ENCODE measurements around the gene ACTL6B. TPM values are rescaled to one million over a fixed set of nuclear protein-coding genes. Genes with fewer than 3 reads are reported as not detected.

ACTL6B gene
- total RNA-seq, 2 experiments from 2014 or later = not detected

DNA sequence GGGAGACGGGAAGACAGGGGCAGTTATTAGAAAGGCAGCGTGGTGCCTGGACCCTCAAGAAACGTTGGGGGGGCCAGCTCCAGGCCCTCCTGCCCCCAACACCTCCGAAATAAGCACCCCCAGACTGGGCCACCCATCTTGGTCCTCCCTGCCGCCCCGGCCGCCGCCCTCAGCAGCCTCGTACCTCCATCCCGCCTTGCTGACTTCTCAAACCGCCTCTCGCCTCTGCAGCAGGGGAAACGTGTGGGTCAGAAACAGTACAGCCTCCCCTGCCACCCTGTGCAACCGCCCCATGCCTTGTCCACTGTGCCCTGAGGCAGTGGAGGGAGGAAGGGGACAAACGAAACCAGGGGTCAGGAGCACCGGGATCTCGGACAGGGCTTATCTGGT is 30.6 kb upstream of the ACTL6B start:
- ChIA-PET CTCF (interaction anchor here (1.0 kb wide), 1 partner anchor 19 kb away, joined by 3 read pairs; the partner anchor contains the start of gene POP7), POLR2A (no interaction called here)
- TF ChIP-seq, protein P1, sequence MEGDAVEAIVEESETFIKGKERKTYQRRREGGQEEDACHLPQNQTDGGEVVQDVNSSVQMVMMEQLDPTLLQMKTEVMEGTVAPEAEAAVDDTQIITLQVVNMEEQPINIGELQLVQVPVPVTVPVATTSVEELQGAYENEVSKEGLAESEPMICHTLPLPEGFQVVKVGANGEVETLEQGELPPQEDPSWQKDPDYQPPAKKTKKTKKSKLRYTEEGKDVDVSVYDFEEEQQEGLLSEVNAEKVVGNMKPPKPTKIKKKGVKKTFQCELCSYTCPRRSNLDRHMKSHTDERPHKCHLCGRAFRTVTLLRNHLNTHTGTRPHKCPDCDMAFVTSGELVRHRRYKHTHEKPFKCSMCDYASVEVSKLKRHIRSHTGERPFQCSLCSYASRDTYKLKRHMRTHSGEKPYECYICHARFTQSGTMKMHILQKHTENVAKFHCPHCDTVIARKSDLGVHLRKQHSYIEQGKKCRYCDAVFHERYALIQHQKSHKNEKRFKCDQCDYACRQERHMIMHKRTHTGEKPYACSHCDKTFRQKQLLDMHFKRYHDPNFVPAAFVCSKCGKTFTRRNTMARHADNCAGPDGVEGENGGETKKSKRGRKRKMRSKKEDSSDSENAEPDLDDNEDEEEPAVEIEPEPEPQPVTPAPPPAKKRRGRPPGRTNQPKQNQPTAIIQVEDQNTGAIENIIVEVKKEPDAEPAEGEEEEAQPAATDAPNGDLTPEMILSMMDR (IDR thresholded peaks at IDR 0.05) = no peak
- no peak overlapping the region for H3K4me3 Mint-ChIP-seq
- no peaks in the 10 kb centered on the region for H3K9me3 Mint-ChIP-seq
- no peak for DNase-seq
- intact Hi-C loops (cut with micrococcal nuclease) = no loop called here
- no peaks in the 10 kb centered on the region for H3K27me3 Mint-ChIP-seq
- no peak for ATAC-seq
- H3K36me3 Mint-ChIP-seq (ENCODE audit: low read depth) = peaks cover 11% of the 10 kb centered on the region
- peaks cover 37% of the 10 kb centered on the region for H3K4me1 Mint-ChIP-seq (ENCODE audit: low read depth)
- H3K27ac Mint-ChIP-seq = no peak overlapping the region

- H3K9me3 Mint-ChIP-seq = no peaks in the 10 kb centered on the region
- TF ChIP-seq, protein P1 (IDR thresholded peaks at IDR 0.05) = no peak
- ChIA-PET POLR2A (no interaction called here), CTCF (interaction anchor here (1.0 kb wide), 1 partner anchor 19 kb away, joined by 3 read pairs; the partner anchor contains the start of gene POP7)
- no peak overlapping the region for H3K27ac Mint-ChIP-seq
- no peaks in the 10 kb centered on the region for H3K27me3 Mint-ChIP-seq
- DNase-seq = no peak
- no peak for ATAC-seq
- peaks cover 10% of the 10 kb centered on the region for H3K36me3 Mint-ChIP-seq (ENCODE audit: low read depth)
- no peak overlapping the region for H3K4me3 Mint-ChIP-seq
- intact Hi-C loops (cut with micrococcal nuclease) = no loop called here
- peaks cover 38% of the 10 kb centered on the region for H3K4me1 Mint-ChIP-seq (ENCODE audit: low read depth)
Observed at GRCh38 chr7:100686201-100686821, 30.1 kb upstream of the ACTL6B start.

- intact Hi-C loops (cut with micrococcal nuclease) = no loop called here
- Mint-ChIP-seq H3K27ac (no peak overlapping the region), H3K36me3 (ENCODE audit: low read depth) (peaks cover 10% of the 10 kb centered on the region), H3K4me1 (ENCODE audit: low read depth) (peaks cover 34% of the 10 kb centered on the region), H3K4me3 (no peak overlapping the region), H3K9me3 (no peaks in the 10 kb centered on the region), H3K27me3 (no peaks in the 10 kb centered on the region)
- ATAC-seq = no peak
- DNase-seq = no peak
- TF ChIP-seq, protein P1 (IDR thresholded peaks at IDR 0.05) = no peak
- CTCF ChIA-PET = interaction anchor here (1.0 kb wide), 1 partner anchor 20 kb away, joined by 3 read pairs; the partner anchor contains the start of gene POP7
- POLR2A ChIA-PET = interaction anchor here (1.1 kb wide), 1 partner anchor 8 kb away, joined by 3 read pairs; no protein-coding TSS in a partner anchor
Observed at GRCh38 chr7:100685631-100686145, 29.4 kb upstream of the ACTL6B start.

GRCh38 chr7:100685049-100685605 is 28.9 kb upstream of the ACTL6B start:
- H3K27ac Mint-ChIP-seq = no peak overlapping the region

More at GRCh38 chr7:100685049-100685605, 28.9 kb upstream of the ACTL6B start:
- TF ChIP-seq, protein P1 (IDR thresholded peaks at IDR 0.05) = no peak
- Mint-ChIP-seq H3K27me3 (no peaks in the 10 kb centered on the region), H3K4me3 (no peak overlapping the region), H3K36me3 (ENCODE audit: low read depth) (peaks cover 13% of the 10 kb centered on the region), H3K4me1 (ENCODE audit: low read depth) (peaks cover 35% of the 10 kb centered on the region), H3K9me3 (no peaks in the 10 kb centered on the region)
- DNase-seq (no peak), ATAC-seq (no peak)
- intact Hi-C loops (cut with micrococcal nuclease) = no loop called here
- ChIA-PET POLR2A (interaction anchor here (1.1 to 1.2 kb wide), 2 partner anchors 8 to 9 kb away, joined by 3 to 4 read pairs; no protein-coding TSS in a partner anchor), CTCF (no interaction called here)

All from activated CD8-positive, alpha-beta T cell treated with anti-CD3 and anti-CD28 coated beads for 36 hours (primary cell).